Measurements from ENCODE around the gene TTC7B. TPM values are rescaled to one million over a fixed set of nuclear protein-coding genes. Genes with fewer than 3 reads are reported as not detected.

The TTC7B gene
- total and polyA plus RNA-seq, 4 donors = 23.1 to 85.0 (median 54.6) TPM

DNA sequence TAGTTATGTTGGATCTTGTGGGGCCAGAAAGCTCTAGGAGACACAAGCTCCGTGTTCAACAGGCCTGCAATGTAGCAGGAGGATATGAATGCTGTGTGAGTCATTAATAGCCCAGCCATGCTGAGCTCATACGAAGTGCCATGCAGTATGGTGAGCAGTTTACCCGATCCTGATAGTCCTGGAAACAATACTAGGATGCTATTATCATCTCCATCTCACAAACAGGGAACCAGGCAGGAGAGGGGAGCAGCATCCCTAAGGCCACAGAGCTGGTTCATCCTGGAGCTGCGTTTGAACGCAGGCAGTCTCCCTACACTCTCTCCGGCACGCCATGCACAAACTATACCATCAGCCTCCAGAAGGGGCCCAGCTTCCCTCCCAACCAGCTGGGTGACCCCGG, 20.5 kb downstream of the TTC7B start:
- DNase-seq (ENCODE audit: low read depth in 4 of 6, low spot score in 6 of 6) = peak in 1 of 6 donors; percentile 28
- Histone ChIP-seq H3K4me1 (ENCODE audit: control insufficient read depth, insufficient read depth, low read length) (peaks cover 12% of the 10 kb centered on the region), H3K27ac (ENCODE audit: low read depth, low read length) (no peak overlapping the region), H3K27me3 (ENCODE audit: control insufficient read depth, insufficient read depth, low read length) (no peaks in the 10 kb centered on the region), H3K4me3 (ENCODE audit: low read depth, low read length) (no peak overlapping the region), H3K9me3 (ENCODE audit: control insufficient read depth, insufficient read depth, low read length) (no peaks in the 10 kb centered on the region), H3K36me3 (ENCODE audit: control insufficient read depth, insufficient read depth, low read length) (peaks cover 3% of the 10 kb centered on the region)
- WGBS (ENCODE audit: insufficient coverage) = 56% methylated on average over 2 of the region's 8 CpGs

DNA sequence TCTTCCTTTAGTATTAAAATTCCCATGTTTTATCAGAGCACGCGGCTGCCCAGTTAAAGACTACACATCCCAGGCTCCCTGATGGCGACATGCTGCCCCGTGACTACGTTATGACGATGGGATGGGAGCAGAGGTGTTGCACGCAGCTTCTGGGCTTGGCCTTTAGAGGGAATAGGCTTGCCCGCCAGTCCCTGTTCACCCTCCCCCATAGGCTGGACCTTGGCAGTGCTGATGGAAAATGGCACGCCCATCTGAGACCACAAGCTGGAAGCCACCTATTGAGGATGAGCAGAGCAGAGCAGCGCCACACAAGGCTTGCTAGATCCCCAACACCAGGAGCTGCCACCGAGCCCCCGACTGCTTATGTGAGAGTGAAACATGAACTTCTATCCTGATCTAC, 24.7 kb downstream of the TTC7B start:
- H3K27me3 ChIP-seq (ENCODE audit: control insufficient read depth, insufficient read depth, low read length) = no peaks in the 10 kb centered on the region
- peaks cover 3% of the 10 kb centered on the region for H3K36me3 ChIP-seq (ENCODE audit: control insufficient read depth, insufficient read depth, low read length)
- no peak overlapping the region for H3K4me3 ChIP-seq (ENCODE audit: low read depth, low read length)
- H3K9me3 ChIP-seq (ENCODE audit: control insufficient read depth, insufficient read depth, low read length) = no peaks in the 10 kb centered on the region
- 98% methylated on average over 10 of the region's 12 CpGs for WGBS (ENCODE audit: insufficient coverage)
- H3K27ac ChIP-seq (ENCODE audit: low read depth, low read length) = no peak overlapping the region
- DNase-seq (ENCODE audit: low read depth in 4 of 6, low spot score in 6 of 6) = no peak
- H3K4me1 ChIP-seq (ENCODE audit: control insufficient read depth, insufficient read depth, low read length) = peaks cover 8% of the 10 kb centered on the region

DNA sequence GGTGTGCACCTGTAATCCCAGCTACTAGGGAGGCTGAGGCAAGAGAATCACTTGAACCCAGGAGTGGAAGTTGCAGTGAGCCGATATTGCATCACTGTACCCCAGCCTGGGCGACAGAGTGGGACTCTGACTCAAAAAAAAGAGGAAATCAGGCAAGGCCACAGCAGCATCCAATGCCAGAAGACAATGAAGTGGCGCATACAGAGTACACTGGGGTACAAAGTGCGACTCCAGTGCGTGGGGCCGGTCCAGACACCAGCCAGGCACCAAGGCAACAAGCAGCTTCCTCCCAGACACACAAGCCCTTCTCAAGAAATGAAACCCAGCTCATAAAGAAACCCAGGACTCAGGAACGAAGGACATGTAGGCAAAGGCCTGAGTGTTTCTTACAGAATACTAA, 28.2 kb downstream of the TTC7B start:
- Histone ChIP-seq H3K36me3 (ENCODE audit: control insufficient read depth, insufficient read depth, low read length) (peaks cover 33% of the 10 kb centered on the region), H3K4me1 (ENCODE audit: control insufficient read depth, insufficient read depth, low read length) (peaks cover 10% of the 10 kb centered on the region), H3K27me3 (ENCODE audit: control insufficient read depth, insufficient read depth, low read length) (no peaks in the 10 kb centered on the region), H3K27ac (ENCODE audit: low read depth, low read length) (no peak overlapping the region), H3K9me3 (ENCODE audit: control insufficient read depth, insufficient read depth, low read length) (no peaks in the 10 kb centered on the region), H3K4me3 (ENCODE audit: low read depth, low read length) (no peak overlapping the region)
- WGBS (ENCODE audit: insufficient coverage) = 57% methylated on average over 7 of the region's 7 CpGs
- peak in 1 of 6 donors; percentile 20 for DNase-seq (ENCODE audit: low read depth in 4 of 6, low spot score in 6 of 6)

DNA sequence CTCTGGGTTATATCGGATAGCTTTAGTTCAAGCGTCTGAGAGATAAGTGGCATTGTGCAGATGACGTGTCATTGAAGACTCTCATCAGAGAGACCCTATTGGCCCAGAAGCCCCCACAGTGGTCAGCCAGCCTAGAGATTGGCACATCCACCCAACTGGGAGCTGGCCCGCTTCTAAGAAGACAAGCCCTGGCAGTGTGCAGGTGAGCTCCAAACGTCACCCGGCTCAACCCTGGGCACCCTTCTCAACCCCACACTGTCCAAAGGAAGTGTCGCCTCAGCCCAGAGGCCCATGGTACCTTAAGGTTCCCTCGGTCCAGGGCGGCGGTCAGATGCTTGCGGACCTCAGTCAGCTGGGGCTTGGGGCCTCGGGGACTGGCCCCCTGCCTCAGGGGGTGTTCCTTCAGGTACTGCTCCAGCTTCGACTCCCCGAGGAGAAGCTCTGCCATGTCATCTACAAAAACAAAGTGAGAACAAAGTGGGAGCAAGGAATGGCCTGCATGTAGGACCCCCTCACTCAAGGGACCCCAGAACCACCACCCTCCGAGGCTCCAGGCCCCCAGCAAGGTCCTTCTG, 30.3 kb downstream of the TTC7B start:
- Histone ChIP-seq H3K4me3 (ENCODE audit: low read depth, low read length) (no peak overlapping the region), H3K9me3 (ENCODE audit: control insufficient read depth, insufficient read depth, low read length) (no peaks in the 10 kb centered on the region), H3K4me1 (ENCODE audit: control insufficient read depth, insufficient read depth, low read length) (peaks cover 10% of the 10 kb centered on the region), H3K27me3 (ENCODE audit: control insufficient read depth, insufficient read depth, low read length) (no peaks in the 10 kb centered on the region), H3K27ac (ENCODE audit: low read depth, low read length) (no peak overlapping the region), H3K36me3 (ENCODE audit: control insufficient read depth, insufficient read depth, low read length) (peaks cover 45% of the 10 kb centered on the region)
- 96% methylated on average over 13 of the region's 15 CpGs for WGBS (ENCODE audit: insufficient coverage)
- DNase-seq (ENCODE audit: low read depth in 4 of 6, low spot score in 6 of 6) = no peak

GRCh38 chr14:90785471-90785870, 30.8 kb downstream of the TTC7B start:
- no peak overlapping the region for H3K27ac ChIP-seq (ENCODE audit: low read depth, low read length)

DNA sequence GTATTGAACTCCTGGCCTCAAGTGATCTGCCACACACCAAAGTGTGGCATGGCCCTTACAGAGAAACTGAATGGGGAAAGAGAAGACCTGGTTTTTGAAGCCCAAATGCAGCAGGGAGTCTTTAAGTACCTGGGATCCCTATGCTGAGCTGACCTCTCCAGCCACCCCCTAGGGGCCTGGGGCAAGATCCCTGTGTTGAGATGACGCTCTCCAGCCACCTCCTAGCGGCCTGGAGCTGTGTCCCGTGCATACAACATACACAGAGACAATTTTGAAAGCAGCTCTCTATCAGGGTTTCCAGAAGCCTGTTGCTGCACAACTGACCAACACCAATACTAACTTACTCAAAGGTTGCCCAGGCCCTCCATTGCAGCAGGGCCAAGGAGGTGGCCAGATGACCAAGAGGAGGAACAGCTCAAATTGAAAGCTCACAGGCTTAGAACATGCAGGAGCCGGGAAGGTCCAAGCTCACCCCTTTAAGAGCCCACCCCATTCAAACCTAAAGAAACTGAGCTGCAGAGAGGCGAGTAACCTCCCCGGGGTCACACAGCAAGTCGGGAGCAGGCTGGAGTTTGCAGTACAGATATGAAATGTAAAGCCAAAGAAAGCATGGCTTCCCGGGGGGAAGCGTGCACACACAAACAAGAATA, 31.5 kb downstream of the TTC7B start:
- no peak overlapping the region for H3K27ac ChIP-seq (ENCODE audit: low read depth, low read length)
- H3K27me3 ChIP-seq (ENCODE audit: control insufficient read depth, insufficient read depth, low read length) = no peaks in the 10 kb centered on the region
- H3K36me3 ChIP-seq (ENCODE audit: control insufficient read depth, insufficient read depth, low read length) = peaks cover 54% of the 10 kb centered on the region
- H3K4me1 ChIP-seq (ENCODE audit: control insufficient read depth, insufficient read depth, low read length) = peaks cover 10% of the 10 kb centered on the region
- 89% methylated on average over 5 of the region's 9 CpGs for WGBS (ENCODE audit: insufficient coverage)
- H3K9me3 ChIP-seq (ENCODE audit: control insufficient read depth, insufficient read depth, low read length) = no peaks in the 10 kb centered on the region
- DNase-seq (ENCODE audit: low read depth in 4 of 6, low spot score in 6 of 6) = no peak
- H3K4me3 ChIP-seq (ENCODE audit: low read depth, low read length) = no peak overlapping the region

More at GRCh38 chr14:90785471-90785870, 30.8 kb downstream of the TTC7B start:
- Histone ChIP-seq H3K4me3 (ENCODE audit: low read depth, low read length) (no peak overlapping the region), H3K36me3 (ENCODE audit: control insufficient read depth, insufficient read depth, low read length) (peaks cover 49% of the 10 kb centered on the region), H3K4me1 (ENCODE audit: control insufficient read depth, insufficient read depth, low read length) (peaks cover 10% of the 10 kb centered on the region), H3K9me3 (ENCODE audit: control insufficient read depth, insufficient read depth, low read length) (no peaks in the 10 kb centered on the region), H3K27me3 (ENCODE audit: control insufficient read depth, insufficient read depth, low read length) (no peaks in the 10 kb centered on the region)
- WGBS (ENCODE audit: insufficient coverage) = 63% methylated on average over 7 of the region's 7 CpGs
- peak in 1 of 6 donors; percentile 41 for DNase-seq (ENCODE audit: low read depth in 4 of 6, low spot score in 6 of 6)

DNA sequence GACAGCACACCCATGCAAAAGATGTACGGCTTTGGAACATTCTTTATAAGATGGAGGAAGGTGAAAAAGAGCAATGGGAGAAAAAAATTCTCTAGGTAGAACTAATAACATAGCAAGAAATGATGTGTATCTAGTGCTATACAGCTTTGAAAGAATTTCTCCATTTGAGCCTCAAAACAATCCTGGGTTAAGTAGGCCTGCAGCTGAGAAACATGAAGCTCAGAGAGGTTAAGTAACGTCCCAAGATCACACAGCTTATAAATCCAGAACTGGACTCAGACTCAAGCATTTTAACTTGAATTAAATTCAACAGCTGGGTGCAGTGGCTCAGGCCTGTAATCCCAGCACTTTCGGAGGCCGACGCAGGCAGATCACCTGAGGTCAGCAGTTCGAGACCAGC, 32.9 kb downstream of the TTC7B start:
- Histone ChIP-seq H3K27ac (ENCODE audit: low read depth, low read length) (no peak overlapping the region), H3K4me1 (ENCODE audit: control insufficient read depth, insufficient read depth, low read length) (peaks cover 20% of the 10 kb centered on the region), H3K36me3 (ENCODE audit: control insufficient read depth, insufficient read depth, low read length) (peaks cover 59% of the 10 kb centered on the region), H3K4me3 (ENCODE audit: low read depth, low read length) (no peak overlapping the region), H3K9me3 (ENCODE audit: control insufficient read depth, insufficient read depth, low read length) (no peaks in the 10 kb centered on the region), H3K27me3 (ENCODE audit: control insufficient read depth, insufficient read depth, low read length) (no peaks in the 10 kb centered on the region)
- WGBS (ENCODE audit: insufficient coverage) = 100% methylated on average over 5 of the region's 6 CpGs
- no peak for DNase-seq (ENCODE audit: low read depth in 4 of 6, low spot score in 6 of 6)

DNA sequence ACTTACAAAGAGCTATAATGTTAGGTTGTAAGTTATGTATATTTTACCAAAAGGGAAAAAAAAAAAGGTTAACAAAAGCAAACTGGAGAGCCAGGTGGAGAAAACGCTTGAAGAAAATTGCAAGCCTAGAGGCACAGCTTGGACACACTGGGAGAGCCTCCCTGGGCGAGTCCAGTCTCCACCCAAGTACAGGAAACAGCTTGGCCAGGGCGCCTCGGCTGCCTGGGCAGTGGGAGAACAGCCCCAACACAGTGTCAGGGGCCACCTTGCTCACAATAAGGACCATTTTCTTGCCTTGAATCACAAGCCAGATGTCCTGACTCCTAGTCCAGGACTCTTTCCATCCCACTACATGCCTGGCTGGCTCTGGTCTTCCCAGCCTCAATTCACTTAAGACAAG, 33.3 kb downstream of the TTC7B start:
- Histone ChIP-seq H3K27ac (ENCODE audit: low read depth, low read length) (no peak overlapping the region), H3K36me3 (ENCODE audit: control insufficient read depth, insufficient read depth, low read length) (peaks cover 64% of the 10 kb centered on the region), H3K4me1 (ENCODE audit: control insufficient read depth, insufficient read depth, low read length) (peaks cover 25% of the 10 kb centered on the region), H3K4me3 (ENCODE audit: low read depth, low read length) (no peak overlapping the region), H3K27me3 (ENCODE audit: control insufficient read depth, insufficient read depth, low read length) (no peaks in the 10 kb centered on the region), H3K9me3 (ENCODE audit: control insufficient read depth, insufficient read depth, low read length) (no peaks in the 10 kb centered on the region)
- no peak for DNase-seq (ENCODE audit: low read depth in 4 of 6, low spot score in 6 of 6)
- WGBS (ENCODE audit: insufficient coverage) = 93% methylated on average over 4 of the region's 4 CpGs

GRCh38 chr14:90781876-90782275, 34.4 kb downstream of the TTC7B start:
- no peak for DNase-seq (ENCODE audit: low read depth in 4 of 6, low spot score in 6 of 6)
- WGBS (ENCODE audit: insufficient coverage) = 95% methylated on average over 8 of the region's 8 CpGs
- peaks cover 65% of the 10 kb centered on the region for H3K36me3 ChIP-seq (ENCODE audit: control insufficient read depth, insufficient read depth, low read length)
- H3K4me3 ChIP-seq (ENCODE audit: low read depth, low read length) = no peak overlapping the region
- H3K9me3 ChIP-seq (ENCODE audit: control insufficient read depth, insufficient read depth, low read length) = no peaks in the 10 kb centered on the region
- H3K4me1 ChIP-seq (ENCODE audit: control insufficient read depth, insufficient read depth, low read length) = peaks cover 28% of the 10 kb centered on the region
- H3K27ac ChIP-seq (ENCODE audit: low read depth, low read length) = no peak overlapping the region
- H3K27me3 ChIP-seq (ENCODE audit: control insufficient read depth, insufficient read depth, low read length) = no peaks in the 10 kb centered on the region

GRCh38 chr14:90781344-90781761, 34.9 kb downstream of the TTC7B start:
- H3K27me3 ChIP-seq (ENCODE audit: control insufficient read depth, insufficient read depth, low read length) = no peaks in the 10 kb centered on the region
- H3K4me3 ChIP-seq (ENCODE audit: low read depth, low read length) = no peak overlapping the region
- no peaks in the 10 kb centered on the region for H3K9me3 ChIP-seq (ENCODE audit: control insufficient read depth, insufficient read depth, low read length)
- H3K4me1 ChIP-seq (ENCODE audit: control insufficient read depth, insufficient read depth, low read length) = peaks cover 28% of the 10 kb centered on the region
- H3K36me3 ChIP-seq (ENCODE audit: control insufficient read depth, insufficient read depth, low read length) = peaks cover 67% of the 10 kb centered on the region
- WGBS (ENCODE audit: insufficient coverage) = 94% methylated on average over 4 of the region's 4 CpGs
- no peak for DNase-seq (ENCODE audit: low read depth in 4 of 6, low spot score in 6 of 6)
- no peak overlapping the region for H3K27ac ChIP-seq (ENCODE audit: low read depth, low read length)
